ENCODE measurements around the gene IL2RA.

IL2RA gene

GRCh38 chr10:6077071-6077675, 15.0 kb upstream of the IL2RA start:
- Histone ChIP-seq H3K27me3 (ENCODE audit: insufficient read depth, low read length, poor library complexity, severe bottlenecking) (peaks cover 4% of the 10 kb centered on the region), H3K9me3 (ENCODE audit: insufficient read depth, low read depth, low read length) (no peaks in the 10 kb centered on the region), H4K20me1 (ENCODE audit: insufficient read depth, low read length, poor library complexity, severe bottlenecking) (no peaks in the 10 kb centered on the region), H3K9ac (ENCODE audit: low read depth, low read length, poor library complexity, severe bottlenecking) (no peak overlapping the region), H3F3A (ENCODE audit: low read depth) (no peaks in the 10 kb centered on the region), H3K4me2 (ENCODE audit: low read depth, low read length, poor library complexity, severe bottlenecking) (no peak overlapping the region), H3K79me2 (ENCODE audit: insufficient read depth, low read length) (no peaks in the 10 kb centered on the region), H2AFZ (ENCODE audit: low read length) (no peak overlapping the region), H3K4me1 (ENCODE audit: insufficient read depth, low read length, poor library complexity, severe bottlenecking) (no peaks in the 10 kb centered on the region), H3K4me3 (ENCODE audit: low read length, poor library complexity, severe bottlenecking) (no peak overlapping the region), H3K9me2 (replicated peaks; ENCODE audit: low read depth, low read length) (no peaks in the 10 kb centered on the region), H3K36me3 (ENCODE audit: insufficient read depth, low read length) (no peaks in the 10 kb centered on the region)
- no peak for TF ChIP-seq EZH2phosphoT487 (IDR thresholded peaks at IDR 0.05; ENCODE audit: borderline replicate concordance)
- TF ChIP-seq, protein P1, sequence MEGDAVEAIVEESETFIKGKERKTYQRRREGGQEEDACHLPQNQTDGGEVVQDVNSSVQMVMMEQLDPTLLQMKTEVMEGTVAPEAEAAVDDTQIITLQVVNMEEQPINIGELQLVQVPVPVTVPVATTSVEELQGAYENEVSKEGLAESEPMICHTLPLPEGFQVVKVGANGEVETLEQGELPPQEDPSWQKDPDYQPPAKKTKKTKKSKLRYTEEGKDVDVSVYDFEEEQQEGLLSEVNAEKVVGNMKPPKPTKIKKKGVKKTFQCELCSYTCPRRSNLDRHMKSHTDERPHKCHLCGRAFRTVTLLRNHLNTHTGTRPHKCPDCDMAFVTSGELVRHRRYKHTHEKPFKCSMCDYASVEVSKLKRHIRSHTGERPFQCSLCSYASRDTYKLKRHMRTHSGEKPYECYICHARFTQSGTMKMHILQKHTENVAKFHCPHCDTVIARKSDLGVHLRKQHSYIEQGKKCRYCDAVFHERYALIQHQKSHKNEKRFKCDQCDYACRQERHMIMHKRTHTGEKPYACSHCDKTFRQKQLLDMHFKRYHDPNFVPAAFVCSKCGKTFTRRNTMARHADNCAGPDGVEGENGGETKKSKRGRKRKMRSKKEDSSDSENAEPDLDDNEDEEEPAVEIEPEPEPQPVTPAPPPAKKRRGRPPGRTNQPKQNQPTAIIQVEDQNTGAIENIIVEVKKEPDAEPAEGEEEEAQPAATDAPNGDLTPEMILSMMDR (conservative IDR thresholded peaks at IDR 0.05; ENCODE audit: low read length): no peak

GRCh38 chr10:6074489-6075301, 12.5 kb upstream of the IL2RA start:
- H3K4me2 ChIP-seq (ENCODE audit: low read depth, low read length, poor library complexity, severe bottlenecking): no peak overlapping the region
- H3K27me3 ChIP-seq (ENCODE audit: insufficient read depth, low read length, poor library complexity, severe bottlenecking): peaks cover 8% of the 10 kb centered on the region

GRCh38 chr10:6072215-6072934, 10.2 kb upstream of the IL2RA start:
- Histone ChIP-seq H3K9me3 (ENCODE audit: insufficient read depth, low read depth, low read length) (no peaks in the 10 kb centered on the region), H2AFZ (ENCODE audit: low read length) (no peak overlapping the region), H3K9ac (ENCODE audit: low read depth, low read length, poor library complexity, severe bottlenecking) (no peak overlapping the region), H3K9me2 (replicated peaks; ENCODE audit: low read depth, low read length) (no peaks in the 10 kb centered on the region), H3K79me2 (ENCODE audit: insufficient read depth, low read length) (no peaks in the 10 kb centered on the region), H3K4me2 (ENCODE audit: low read depth, low read length, poor library complexity, severe bottlenecking) (no peak overlapping the region), H3K36me3 (ENCODE audit: insufficient read depth, low read length) (no peaks in the 10 kb centered on the region), H3K4me1 (ENCODE audit: insufficient read depth, low read length, poor library complexity, severe bottlenecking) (peaks cover 7% of the 10 kb centered on the region), H3K27me3 (ENCODE audit: insufficient read depth, low read length, poor library complexity, severe bottlenecking) (peaks cover 8% of the 10 kb centered on the region), H3F3A (ENCODE audit: low read depth) (no peaks in the 10 kb centered on the region), H4K20me1 (ENCODE audit: insufficient read depth, low read length, poor library complexity, severe bottlenecking) (no peaks in the 10 kb centered on the region), H3K4me3 (ENCODE audit: low read length, poor library complexity, severe bottlenecking) (no peak overlapping the region)
- TF ChIP-seq, protein P1 (conservative IDR thresholded peaks at IDR 0.05; ENCODE audit: low read length): no peak
- no peak for TF ChIP-seq EZH2phosphoT487 (IDR thresholded peaks at IDR 0.05; ENCODE audit: borderline replicate concordance)

More at GRCh38 chr10:6074489-6075301, 12.5 kb upstream of the IL2RA start:
- H2AFZ ChIP-seq (ENCODE audit: low read length): no peak overlapping the region
- H3K36me3 ChIP-seq (ENCODE audit: insufficient read depth, low read length): no peaks in the 10 kb centered on the region
- H3K9me2 ChIP-seq (replicated peaks; ENCODE audit: low read depth, low read length): no peaks in the 10 kb centered on the region
- no peaks in the 10 kb centered on the region for H3K4me1 ChIP-seq (ENCODE audit: insufficient read depth, low read length, poor library complexity, severe bottlenecking)
- H3F3A ChIP-seq (ENCODE audit: low read depth): no peaks in the 10 kb centered on the region
- no peaks in the 10 kb centered on the region for H3K79me2 ChIP-seq (ENCODE audit: insufficient read depth, low read length)
- no peak overlapping the region for H3K4me3 ChIP-seq (ENCODE audit: low read length, poor library complexity, severe bottlenecking)
- no peaks in the 10 kb centered on the region for H4K20me1 ChIP-seq (ENCODE audit: insufficient read depth, low read length, poor library complexity, severe bottlenecking)
- no peaks in the 10 kb centered on the region for H3K9me3 ChIP-seq (ENCODE audit: insufficient read depth, low read depth, low read length)
- TF ChIP-seq, protein P1 (conservative IDR thresholded peaks at IDR 0.05; ENCODE audit: low read length): no peak
- TF ChIP-seq EZH2phosphoT487 (IDR thresholded peaks at IDR 0.05; ENCODE audit: borderline replicate concordance): no peak
- H3K9ac ChIP-seq (ENCODE audit: low read depth, low read length, poor library complexity, severe bottlenecking): no peak overlapping the region
